CD4-positive, alpha-beta T cell treated with Interleukin-15 for 1 hour (primary cell): Measurements from ENCODE around the gene NAA80.
A peak's percentile ranks its signal among the peaks of the same experiment; 100 is the strongest.

Experiments
- DNase-seq: peaks from one replicate; pipeline ENCODE4 v3.0.0-alpha.2; 2020

Gene NAA80

DNA sequence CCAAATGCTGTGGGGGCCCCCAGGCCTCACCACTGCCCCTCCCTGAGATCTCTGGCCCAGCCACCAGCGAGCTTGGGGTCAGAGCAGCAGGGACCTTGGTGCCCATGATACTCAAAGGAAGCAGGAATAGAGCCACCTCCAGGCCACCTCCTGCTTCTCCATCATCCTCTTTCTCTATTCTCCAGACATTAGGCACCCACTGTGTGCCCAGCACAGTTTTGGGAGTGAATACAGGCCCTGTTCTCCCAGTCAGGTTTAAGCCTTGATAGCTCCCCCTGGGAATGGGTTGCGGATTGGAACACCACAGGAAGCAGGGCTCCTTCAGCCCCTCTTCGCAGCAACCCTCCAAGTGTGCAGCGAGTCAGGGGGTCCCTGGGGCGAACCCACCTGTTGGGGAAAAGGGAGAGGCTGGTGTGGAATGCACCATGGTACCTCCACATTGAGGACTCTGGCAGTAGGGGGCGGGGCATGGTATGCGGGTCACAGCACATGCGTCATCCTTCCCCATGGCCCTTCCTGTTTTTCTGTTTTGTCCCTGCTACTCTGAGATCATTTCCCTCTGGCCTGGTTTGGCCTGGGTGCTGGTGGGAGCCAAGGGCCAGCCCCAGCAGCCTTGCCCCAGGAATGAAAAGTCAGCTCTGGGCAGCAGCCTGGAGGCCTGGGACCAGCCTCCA lies 44.5 kb downstream of the NAA80 start:
- peak; percentile 70 for DNase-seq

DNA sequence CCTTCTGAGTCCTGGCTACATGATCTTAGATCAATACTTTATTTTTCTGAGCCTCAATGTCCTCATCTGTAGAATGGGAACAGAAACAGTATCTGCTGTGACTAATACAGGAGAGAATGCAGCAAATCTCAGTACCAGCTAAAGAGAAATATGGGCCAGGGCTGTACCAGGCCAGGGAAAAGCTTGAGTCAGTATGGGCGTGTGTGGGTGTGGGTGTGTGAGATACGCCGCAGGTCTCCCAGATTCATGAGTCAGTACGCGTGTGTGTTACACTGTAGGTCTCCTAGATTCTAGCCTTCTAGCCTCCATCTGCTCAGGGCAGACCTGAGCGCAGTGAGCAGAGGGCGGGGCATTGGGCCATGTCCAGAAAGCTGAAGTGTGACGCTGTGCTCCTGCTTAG lies 48.0 kb downstream of the NAA80 start:
- DNase-seq, result no peak

DNA sequence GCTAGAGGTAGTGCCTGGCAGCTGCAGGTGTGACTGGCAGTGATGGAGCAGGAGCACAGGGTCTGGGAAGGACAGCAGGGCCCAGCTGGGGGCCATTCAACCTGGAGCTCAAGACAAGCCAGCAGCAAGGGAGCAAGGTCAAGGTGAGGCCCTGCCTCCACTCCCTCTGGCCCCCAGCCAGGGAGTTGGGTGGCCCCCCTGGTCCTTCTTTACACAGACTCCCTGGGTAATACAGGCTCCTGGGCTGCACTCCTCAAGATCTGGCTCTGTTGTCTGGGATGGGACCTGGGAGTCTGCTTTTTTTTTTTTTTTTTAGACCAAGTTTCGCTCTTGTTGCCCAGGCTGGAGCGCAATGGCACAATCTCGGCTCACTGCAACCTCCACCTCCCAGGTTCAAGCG lies 48.7 kb downstream of the NAA80 start:
- DNase-seq, result no peak

DNA sequence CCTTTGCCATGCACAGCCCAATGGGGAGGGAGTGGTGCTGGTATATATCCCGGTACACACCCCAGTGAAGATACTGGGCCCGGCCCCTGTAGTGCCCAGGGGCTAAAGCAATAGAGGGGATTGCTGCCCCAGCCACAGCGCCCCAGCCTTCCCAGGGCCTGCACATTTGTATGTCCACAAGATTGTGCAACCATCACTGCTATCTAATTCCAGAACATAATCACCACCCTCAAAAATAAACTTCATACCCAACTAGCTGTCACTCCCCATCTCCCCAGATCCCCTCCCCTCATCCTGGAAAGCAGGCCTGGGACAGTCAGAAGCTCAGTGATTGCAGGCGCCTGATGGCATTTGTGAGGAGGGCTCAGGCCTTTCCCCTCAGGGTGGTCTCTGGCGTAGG lies 49.7 kb downstream of the NAA80 start:
- DNase-seq, result no peak

DNA sequence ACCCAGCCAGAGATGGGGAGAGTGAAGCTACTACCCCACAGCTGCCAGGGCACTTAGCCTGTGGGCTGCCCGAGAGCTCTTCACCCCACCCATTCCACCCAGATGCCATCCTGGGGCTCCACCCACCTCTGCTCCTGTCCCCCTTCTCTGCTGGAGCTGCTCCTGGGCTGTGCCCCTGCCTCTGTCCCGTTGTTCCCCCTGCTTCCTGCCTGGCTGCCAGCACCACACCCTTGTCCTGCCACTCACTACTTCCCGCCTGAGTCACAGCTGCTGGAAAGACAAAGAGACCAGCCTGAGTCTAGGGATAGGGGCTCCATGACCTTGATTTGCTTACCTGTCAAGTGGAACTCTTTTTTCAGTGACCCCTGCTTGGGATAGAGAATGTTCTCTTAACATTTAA lies 50.8 kb downstream of the NAA80 start:
- DNase-seq, result no peak

- peak; percentile 83 for DNase-seq
Observed at GRCh38 chr3:50246517-50246954, 52.7 kb downstream of the NAA80 start.
